DOHH2 (cell line): ENCODE results near the gene SLC19A2.

ENCODE experiments used
- H3F3A ChIP-seq: fragments of 200-600 bp; sonication (generic), shearing (Covaris generic); 2 replicates; pipeline ENCODE4 v1.6.0; 2016; ENCODE audit warnings: antibody characterized with exemption, mild to moderate bottlenecking; ENCODE audit not compliant: control insufficient read depth, insufficient read depth
- H3K27ac ChIP-seq: fragments of 200-600 bp; sonication (generic); 2 replicates; pipeline ENCODE4 v1.5.1; 2014; ENCODE audit warnings: low read depth, mild to moderate bottlenecking, low read length, moderate library complexity
- H3K27me3 ChIP-seq: fragments of 200-600 bp; sonication (generic); 2 replicates; pipeline ENCODE4 v1.6.1; 2014; ENCODE audit warnings: mild to moderate bottlenecking, low read length, mixed read lengths; ENCODE audit not compliant: control insufficient read depth
- H3K36me3 ChIP-seq: fragments of 200-600 bp; sonication (generic); 2 replicates; pipeline ENCODE4 v1.6.1; 2014; ENCODE audit warnings: mild to moderate bottlenecking, low read length, moderate library complexity, mixed read lengths; ENCODE audit not compliant: control insufficient read depth
- H3K4me1 ChIP-seq: fragments of 200-600 bp; sonication (generic); 2 replicates; pipeline ENCODE4 v1.6.1; 2014; ENCODE audit warnings: mild to moderate bottlenecking, low read length, mixed read lengths; ENCODE audit not compliant: control insufficient read depth
- H3K4me2 ChIP-seq: fragments of 200-600 bp; sonication (generic); 2 replicates; pipeline ENCODE4 v1.6.0; 2014; ENCODE audit warnings: mild to moderate bottlenecking, low read length, moderate library complexity
- H3K4me3 ChIP-seq: fragments of 200-600 bp; sonication (generic); 2 replicates; pipeline ENCODE4 v1.5.1; 2014; ENCODE audit warnings: mild to moderate bottlenecking, low read length, mixed read lengths
- H3K79me2 ChIP-seq: fragments of 200-600 bp; sonication (generic); 2 replicates; pipeline ENCODE4 v1.6.1; 2014; ENCODE audit warnings: mild to moderate bottlenecking, low read length, mixed read lengths; ENCODE audit not compliant: control insufficient read depth
- H3K9me2 ChIP-seq: fragments of 200-600 bp; sonication (generic); replicated peaks from 2 replicates; pipeline ENCODE4 v1.6.1; 2014; ENCODE audit warnings: mild to moderate bottlenecking, low read length, mixed read lengths; ENCODE audit not compliant: control insufficient read depth
- H3K9me3 ChIP-seq: fragments of 200-600 bp; sonication (generic); 2 replicates; pipeline ENCODE4 v1.6.1; 2014; ENCODE audit warnings: antibody characterized with exemption, low read length, mixed read lengths; ENCODE audit not compliant: control insufficient read depth, insufficient read depth
- H4K20me1 ChIP-seq: fragments of 200-600 bp; sonication (generic); 2 replicates; pipeline ENCODE4 v1.6.0; 2014; ENCODE audit warnings: low read depth, mild to moderate bottlenecking, antibody characterized with exemption, low read length, moderate library complexity; ENCODE audit not compliant: control insufficient read depth, insufficient read depth
- CTCF ChIP-seq: fragments of 200-600 bp; sonication (generic); IDR thresholded peaks from one replicate; pipeline ENCODE4 v1.5.1; 2014; ENCODE audit warnings: antibody characterized with exemption, mild to moderate bottlenecking, low read depth, low read length; ENCODE audit not compliant: poor library complexity, severe bottlenecking
- EZH2phosphoT487 ChIP-seq: fragments of 200-600 bp; sonication (generic); IDR thresholded peaks from 2 replicates; pipeline ENCODE4 v1.6.1; 2017; ENCODE audit warnings: borderline replicate concordance, mild to moderate bottlenecking, antibody characterized with exemption, low read length, moderate library complexity, mixed read lengths

Gene SLC19A2

GRCh38 chr1:169523904-169524303, 38.2 kb upstream of the SLC19A2 start:
- Histone ChIP-seq H3K4me2 (no peak overlapping the region), H4K20me1 (no peaks in the 10 kb centered on the region), H3F3A (no peaks in the 10 kb centered on the region), H3K4me1 (no peaks in the 10 kb centered on the region), H3K4me3 (no peak overlapping the region), H3K9me2 (no peaks in the 10 kb centered on the region), H3K27me3 (peaks cover 6% of the 10 kb centered on the region; the same call in 1 of the 2 replicates), H3K27ac (no peak overlapping the region), H3K36me3 (no peaks in the 10 kb centered on the region), H3K9me3 (no peaks in the 10 kb centered on the region), H3K79me2 (no peaks in the 10 kb centered on the region)
- TF ChIP-seq CTCF, result no peak
- no peak for TF ChIP-seq EZH2phosphoT487

GRCh38 chr1:169521226-169521625, 35.5 kb upstream of the SLC19A2 start:
- TF ChIP-seq EZH2phosphoT487 (no peak), CTCF (no peak)
- Histone ChIP-seq H3K9me2 (no peaks in the 10 kb centered on the region), H3K79me2 (no peaks in the 10 kb centered on the region), H4K20me1 (no peaks in the 10 kb centered on the region), H3K4me3 (no peak overlapping the region), H3K27me3 (no peaks in the 10 kb centered on the region), H3F3A (no peaks in the 10 kb centered on the region), H3K36me3 (no peaks in the 10 kb centered on the region), H3K4me2 (no peak overlapping the region), H3K27ac (no peak overlapping the region), H3K9me3 (no peaks in the 10 kb centered on the region), H3K4me1 (no peaks in the 10 kb centered on the region)

- Histone ChIP-seq H3K36me3 (no peaks in the 10 kb centered on the region), H3K4me1 (no peaks in the 10 kb centered on the region), H3K9me3 (no peaks in the 10 kb centered on the region), H3K4me3 (no peak overlapping the region), H3K27me3 (no peaks in the 10 kb centered on the region), H3K79me2 (no peaks in the 10 kb centered on the region), H3K27ac (no peak overlapping the region), H4K20me1 (no peaks in the 10 kb centered on the region), H3F3A (no peaks in the 10 kb centered on the region), H3K4me2 (no peak overlapping the region), H3K9me2 (no peaks in the 10 kb centered on the region)
- no peak for TF ChIP-seq EZH2phosphoT487
- TF ChIP-seq CTCF, result no peak
Measured at GRCh38 chr1:169517558-169518186, 31.9 kb upstream of the SLC19A2 start.
